ENCODE results near the gene ZBTB7C. TPM values are rescaled to one million over a fixed set of nuclear protein-coding genes. Genes with fewer than 3 reads are reported as not detected.
A peak's percentile ranks its signal among the peaks of the same experiment; 100 is the strongest.

Gene ZBTB7C
- total RNA-seq (ENCODE audit: unreplicated experiment), result 0.67 TPM
- long read RNA-seq, result 0 reads

DNA sequence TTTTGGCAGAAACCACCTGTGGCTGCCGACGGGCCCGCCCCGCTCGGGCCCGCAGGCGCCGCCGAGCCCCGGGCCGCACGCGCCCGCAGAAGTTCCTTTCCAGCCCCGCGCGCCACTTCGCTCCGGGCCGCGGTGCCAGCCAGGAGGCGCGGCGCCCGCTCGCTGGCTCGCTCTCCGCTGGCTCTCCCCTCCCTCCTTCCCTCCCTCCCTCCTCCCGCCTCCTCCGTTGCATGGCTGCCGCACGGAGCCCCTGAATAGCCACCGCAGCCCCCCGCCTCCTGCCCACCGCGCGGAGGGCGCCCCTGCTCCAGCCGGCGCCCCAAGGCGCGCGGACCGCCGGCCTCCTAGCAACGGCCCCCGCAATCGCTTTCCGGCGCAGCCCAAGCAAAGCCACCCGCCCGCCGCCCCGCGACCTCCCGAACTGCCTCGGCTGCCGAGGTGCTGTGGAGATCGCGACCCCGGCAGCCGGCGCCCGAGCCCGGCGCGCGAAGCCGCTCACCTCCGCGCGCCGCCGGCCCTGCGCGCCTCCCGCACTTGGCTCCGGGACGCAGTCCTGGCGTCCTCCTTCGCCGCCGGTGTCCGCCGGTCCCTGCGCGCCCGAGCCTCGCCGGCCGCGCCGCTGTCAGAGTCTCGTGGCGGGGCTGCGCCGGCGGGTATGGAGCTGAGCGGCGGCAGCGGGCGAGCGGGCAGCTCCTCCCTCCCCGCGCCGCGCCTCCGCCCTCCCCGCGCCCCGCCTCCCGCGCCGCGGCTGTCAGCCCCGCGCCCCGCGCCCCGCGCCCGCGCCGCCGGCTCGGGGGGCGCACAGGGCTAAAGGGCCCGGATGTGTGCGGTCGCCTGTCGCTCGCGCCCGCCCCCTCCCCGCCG lies at the start of gene ZBTB7C:
TSS of gene ZBTB7C (minus strand) at position 657 of the 864 bp plus-strand sequence.
- DNase-seq (ENCODE audit: low spot score), result peak; percentile 38

DNA sequence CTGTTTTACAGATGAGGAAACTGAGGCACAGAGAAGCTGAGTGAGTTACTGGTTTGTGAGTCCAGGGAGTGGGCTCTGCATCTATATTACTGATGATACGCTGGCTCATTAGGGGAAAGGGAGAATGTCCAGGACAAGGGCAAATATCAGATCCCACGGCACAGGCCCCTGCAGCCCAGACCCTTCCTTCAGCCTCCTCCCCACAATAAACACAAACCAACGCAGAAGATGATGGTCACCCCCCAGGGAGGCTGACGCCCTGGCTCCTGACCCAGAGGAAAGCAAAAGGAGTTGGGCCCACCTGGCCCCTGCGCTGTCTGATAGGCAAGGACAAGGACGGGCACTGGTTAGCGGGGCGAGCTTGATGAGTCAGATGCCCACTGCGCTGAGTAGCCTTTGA lies 47.7 kb upstream of the ZBTB7C start:
- Mint-ChIP-seq H3K27me3 (ENCODE audit: unreplicated experiment) (peaks cover 5% of the 10 kb centered on the region), H3K4me3 (ENCODE audit: unreplicated experiment) (no peak overlapping the region), H3K4me1 (ENCODE audit: unreplicated experiment) (peaks cover 3% of the 10 kb centered on the region), H3K36me3 (ENCODE audit: low read depth, unreplicated experiment) (no peaks in the 10 kb centered on the region), H3K27ac (ENCODE audit: unreplicated experiment) (no peak overlapping the region), H3K9me3 (ENCODE audit: unreplicated experiment) (no peaks in the 10 kb centered on the region)
- no peak for DNase-seq (ENCODE audit: low spot score)
- TF ChIP-seq, protein P1, sequence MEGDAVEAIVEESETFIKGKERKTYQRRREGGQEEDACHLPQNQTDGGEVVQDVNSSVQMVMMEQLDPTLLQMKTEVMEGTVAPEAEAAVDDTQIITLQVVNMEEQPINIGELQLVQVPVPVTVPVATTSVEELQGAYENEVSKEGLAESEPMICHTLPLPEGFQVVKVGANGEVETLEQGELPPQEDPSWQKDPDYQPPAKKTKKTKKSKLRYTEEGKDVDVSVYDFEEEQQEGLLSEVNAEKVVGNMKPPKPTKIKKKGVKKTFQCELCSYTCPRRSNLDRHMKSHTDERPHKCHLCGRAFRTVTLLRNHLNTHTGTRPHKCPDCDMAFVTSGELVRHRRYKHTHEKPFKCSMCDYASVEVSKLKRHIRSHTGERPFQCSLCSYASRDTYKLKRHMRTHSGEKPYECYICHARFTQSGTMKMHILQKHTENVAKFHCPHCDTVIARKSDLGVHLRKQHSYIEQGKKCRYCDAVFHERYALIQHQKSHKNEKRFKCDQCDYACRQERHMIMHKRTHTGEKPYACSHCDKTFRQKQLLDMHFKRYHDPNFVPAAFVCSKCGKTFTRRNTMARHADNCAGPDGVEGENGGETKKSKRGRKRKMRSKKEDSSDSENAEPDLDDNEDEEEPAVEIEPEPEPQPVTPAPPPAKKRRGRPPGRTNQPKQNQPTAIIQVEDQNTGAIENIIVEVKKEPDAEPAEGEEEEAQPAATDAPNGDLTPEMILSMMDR (IDR thresholded peaks at IDR 0.05; ENCODE audit: unreplicated experiment), result no peak

More for the DNA sequence above, at the start of gene ZBTB7C:
- peaks cover 34% of the 10 kb centered on the region for H3K27me3 Mint-ChIP-seq (ENCODE audit: unreplicated experiment)
- H3K36me3 Mint-ChIP-seq (ENCODE audit: low read depth, unreplicated experiment), result no peaks in the 10 kb centered on the region
- H3K4me1 Mint-ChIP-seq (ENCODE audit: unreplicated experiment), result peaks cover 7% of the 10 kb centered on the region
- H3K27ac Mint-ChIP-seq (ENCODE audit: unreplicated experiment), result no peak within 1 kb of the TSS
- peak within 1 kb of the TSS; percentile 88 for H3K4me3 Mint-ChIP-seq (ENCODE audit: unreplicated experiment)
- no peaks in the 10 kb centered on the region for H3K9me3 Mint-ChIP-seq (ENCODE audit: unreplicated experiment)
- TF ChIP-seq, protein P1 (IDR thresholded peaks at IDR 0.05; ENCODE audit: unreplicated experiment), result no peak

DNA sequence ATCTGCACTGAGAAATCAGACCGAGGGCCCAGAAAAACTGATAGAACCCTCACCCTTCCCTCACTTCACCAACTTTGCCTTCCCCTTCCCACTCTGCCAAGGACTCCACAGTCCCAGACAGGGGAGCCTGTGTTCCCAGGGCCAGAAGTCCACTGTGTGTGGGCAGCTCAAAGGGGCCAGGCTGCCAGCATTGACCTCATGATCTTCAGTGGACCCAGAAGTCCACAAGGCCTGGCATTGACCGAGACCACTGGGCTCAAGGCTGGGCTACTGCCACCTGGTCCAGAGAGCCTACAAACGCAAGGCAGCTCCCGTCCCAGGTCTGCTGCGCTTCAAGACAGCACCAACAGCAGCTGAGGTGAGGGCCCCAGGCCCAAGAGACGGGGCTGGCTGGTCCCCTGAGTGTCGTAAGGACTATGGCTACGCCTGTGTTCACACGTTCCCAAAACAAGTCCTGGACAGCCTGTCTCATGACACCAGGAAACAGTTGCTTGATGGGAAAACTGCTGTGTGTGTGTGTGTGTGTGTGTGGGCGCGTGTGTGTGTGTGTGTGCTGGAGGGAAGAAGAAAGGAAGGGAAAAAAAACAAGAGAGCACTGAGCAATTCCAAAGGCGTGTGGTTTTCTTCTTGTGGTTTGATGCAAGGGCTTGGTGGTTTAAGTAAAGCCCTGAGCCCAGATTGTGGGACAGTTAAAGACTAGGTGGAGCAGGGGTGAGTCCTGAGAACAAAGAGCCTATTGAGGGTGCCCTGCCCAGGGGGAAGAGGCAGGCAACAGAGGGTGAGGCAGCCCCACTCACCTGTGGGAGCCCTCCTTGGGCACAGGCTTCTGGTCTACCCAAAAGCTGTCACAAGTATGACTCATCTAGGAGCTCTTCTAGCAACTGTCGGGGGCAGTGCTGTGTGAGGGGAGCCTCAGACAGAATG lies 46.6 kb upstream of the ZBTB7C start:
- DNase-seq (ENCODE audit: low spot score), result no peak
- Mint-ChIP-seq H3K27me3 (ENCODE audit: unreplicated experiment) (peaks cover 5% of the 10 kb centered on the region), H3K4me3 (ENCODE audit: unreplicated experiment) (no peak overlapping the region), H3K4me1 (ENCODE audit: unreplicated experiment) (peaks cover 3% of the 10 kb centered on the region), H3K27ac (ENCODE audit: unreplicated experiment) (no peak overlapping the region), H3K36me3 (ENCODE audit: low read depth, unreplicated experiment) (no peaks in the 10 kb centered on the region), H3K9me3 (ENCODE audit: unreplicated experiment) (no peaks in the 10 kb centered on the region)
- TF ChIP-seq, protein P1 (IDR thresholded peaks at IDR 0.05; ENCODE audit: unreplicated experiment), result no peak

DNA sequence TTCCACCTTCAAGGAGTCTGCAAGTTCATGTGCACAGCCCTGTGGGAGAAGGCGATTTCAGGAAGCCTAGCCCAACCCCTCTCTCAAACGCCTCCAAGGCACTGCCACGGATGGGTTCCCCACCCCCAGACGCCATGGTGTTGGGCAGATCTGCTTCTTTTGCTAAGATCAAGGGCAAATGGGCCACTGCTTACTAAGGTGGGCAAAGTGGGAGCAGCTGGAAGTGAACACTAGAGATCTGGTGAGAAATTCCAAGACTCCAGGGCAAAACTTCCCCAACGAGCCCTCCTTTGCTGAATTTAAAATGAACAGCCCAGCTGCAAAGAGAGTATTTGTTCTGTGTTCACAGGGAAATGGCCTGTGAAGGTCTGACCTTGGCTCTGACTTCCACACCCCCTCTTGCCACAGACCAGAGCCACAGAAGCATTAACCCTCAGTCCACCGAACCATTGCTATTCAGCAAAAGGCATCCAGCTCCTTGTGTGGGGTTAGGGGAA lies 45.1 kb upstream of the ZBTB7C start:
- Mint-ChIP-seq H3K4me1 (ENCODE audit: unreplicated experiment) (peaks cover 3% of the 10 kb centered on the region), H3K9me3 (ENCODE audit: unreplicated experiment) (no peaks in the 10 kb centered on the region), H3K4me3 (ENCODE audit: unreplicated experiment) (no peak overlapping the region), H3K27me3 (ENCODE audit: unreplicated experiment) (peaks cover 5% of the 10 kb centered on the region), H3K36me3 (ENCODE audit: low read depth, unreplicated experiment) (no peaks in the 10 kb centered on the region), H3K27ac (ENCODE audit: unreplicated experiment) (no peak overlapping the region)
- no peak for DNase-seq (ENCODE audit: low spot score)
- TF ChIP-seq, protein P1 (IDR thresholded peaks at IDR 0.05; ENCODE audit: unreplicated experiment), result no peak

Data from endothelial cell (in vitro differentiated cells).